Fibroblast of lung (primary cell): ENCODE data around the gene CELSR2. TPM values are rescaled to one million over a fixed set of nuclear protein-coding genes. Genes with fewer than 3 reads are reported as not detected.
A peak's percentile ranks its signal among the peaks of the same experiment; 100 is the strongest.

ENCODE experiments used
- DNase-seq, 2 donors: peaks; one replicate each; pipeline versions ENCODE4 v3.0.0 to v3.0.0-alpha.2; 2010; ENCODE audit warnings: low read depth in 2 of 2
- H2AFZ ChIP-seq: 2 replicates; pipeline ENCODE4 v1.5.1; 2012; ENCODE audit warnings: low read length, control low read depth, inconsistent platforms
- H3K27ac ChIP-seq: 2 replicates; pipeline ENCODE4 v1.5.1; 2011; ENCODE audit warnings: low read length, control low read depth; ENCODE audit not compliant: insufficient read depth
- H3K27me3 ChIP-seq: 2 replicates; pipeline ENCODE4 v1.5.1; 2011; ENCODE audit warnings: mild to moderate bottlenecking, low read length; ENCODE audit not compliant: control insufficient read depth, insufficient read depth
- H3K36me3 ChIP-seq: 2 replicates; pipeline ENCODE4 v1.5.1; 2011; ENCODE audit warnings: low read length; ENCODE audit not compliant: control insufficient read depth, insufficient read depth
- H3K4me1 ChIP-seq: 2 replicates; pipeline ENCODE4 v1.5.1; 2011; ENCODE audit warnings: low read length; ENCODE audit not compliant: control insufficient read depth, insufficient read depth; ENCODE audit errors: extremely low read depth
- H3K4me2 ChIP-seq: 2 replicates; pipeline ENCODE4 v1.5.1; 2011; ENCODE audit warnings: low read length, control low read depth; ENCODE audit not compliant: insufficient read depth; ENCODE audit errors: extremely low read depth
- H3K4me3 ChIP-seq, 4 experiments: fragments of 200-600 bp in 1 of 4; sonication (generic) in 1 of 4; replicated peaks in 1 of 4; 2 replicates each; pipeline ENCODE4 v1.5.1; 2011 to 2016; ENCODE audit warnings: low read length in 4 of 4, low read depth in 3 of 4, mild to moderate bottlenecking in 3 of 4, control low read depth in 2 of 4, inconsistent platforms in 1 of 4, mixed read lengths in 1 of 4; ENCODE audit not compliant: insufficient read depth in 1 of 4; ENCODE audit errors: control extremely low read depth in 1 of 4
- H3K79me2 ChIP-seq: 2 replicates; pipeline ENCODE4 v1.5.1; 2012; ENCODE audit warnings: mild to moderate bottlenecking, low read length, inconsistent platforms; ENCODE audit not compliant: control insufficient read depth, insufficient read depth
- H3K9ac ChIP-seq: 2 replicates; pipeline ENCODE4 v1.5.1; 2011; ENCODE audit warnings: mild to moderate bottlenecking, low read length, control low read depth; ENCODE audit not compliant: insufficient read depth
- H3K9me3 ChIP-seq: 2 replicates; pipeline ENCODE4 v1.5.1; 2012; ENCODE audit warnings: low read depth, low read length; ENCODE audit not compliant: control insufficient read depth, insufficient read depth
- H4K20me1 ChIP-seq: 2 replicates; pipeline ENCODE4 v1.5.1; 2011; ENCODE audit warnings: low read length; ENCODE audit not compliant: control insufficient read depth, insufficient read depth; ENCODE audit errors: extremely low read depth
- CTCF ChIP-seq, 2 donors: IDR thresholded peaks in 1 of 2; conservative IDR thresholded peaks in 1 of 2; 1 replicate in 1 of 2; 2 replicates in 1 of 2; pipeline ENCODE4 v1.5.1; 2011 to 2012; ENCODE audit warnings: low read length in 2 of 2, control low read depth in 1 of 2, inconsistent platforms in 1 of 2, low read depth in 1 of 2, mild to moderate bottlenecking in 1 of 2
- EZH2 ChIP-seq: IDR thresholded peaks from 2 replicates; pipeline ENCODE4 v1.5.1; 2012; ENCODE audit warnings: low read length, control low read depth, mild to moderate bottlenecking; ENCODE audit errors: missing control alignments
- polyA plus RNA-seq, 2 donors: library from polyadenylated mRNA; depleted of rRNA in 1 of 2; stranded (reverse) in 1 of 2; unstranded in 1 of 2; fragments of >200 nt; gene quantifications; 2 replicates each; pipeline ENCODE4 v1.2.1, GENCODE V29; 2011 to 2012; ENCODE audit warnings: missing spikeins in 1 of 2
- total RNA-seq: library from RNA; depleted of rRNA; stranded (reverse); fragments of >200 nt; gene quantifications from 2 replicates; pipeline ENCODE4 v1.2.1, GENCODE V29; 2014

The CELSR2 gene
- total and polyA plus RNA-seq, 2 donors (not counting 1 experiment from before 2014, with no cell fraction given) = 0.67 to 3.5 TPM

DNA sequence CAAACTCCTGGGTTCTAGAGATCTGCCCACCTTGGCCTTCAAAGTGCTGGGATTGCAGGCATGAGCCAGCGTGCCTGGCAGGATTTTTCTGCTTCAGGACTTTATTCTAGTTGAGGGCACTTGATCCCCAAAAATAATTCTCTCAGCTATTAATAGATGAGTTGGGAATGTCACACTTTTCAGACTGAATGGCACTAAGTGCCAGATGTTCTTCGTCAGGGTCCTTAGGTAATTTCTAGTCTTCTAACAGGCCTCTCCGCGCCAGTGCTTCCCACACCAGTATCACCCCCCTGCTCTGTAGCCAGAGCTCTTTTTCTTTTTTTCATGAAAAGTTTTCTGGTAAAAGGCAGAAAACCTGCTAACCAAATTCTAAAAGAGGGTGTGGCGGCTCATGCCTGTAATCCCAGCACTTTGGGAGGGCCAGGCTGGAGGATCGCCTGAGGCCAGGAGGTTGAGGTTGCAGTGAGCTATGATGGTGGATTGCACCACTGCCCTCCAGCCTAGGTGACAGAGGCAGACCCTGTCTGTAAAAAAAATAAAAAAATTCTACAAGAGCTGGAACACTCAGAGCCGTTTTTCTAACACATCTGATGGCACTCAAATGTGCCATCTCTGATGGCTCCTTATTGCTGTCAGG lies 41.8 kb upstream of the CELSR2 start:
- Histone ChIP-seq H3K4me3 (no peak overlapping the region), H3K4me1 (no peaks in the 10 kb centered on the region), H3K79me2 (no peaks in the 10 kb centered on the region), H4K20me1 (no peaks in the 10 kb centered on the region), H3K4me2 (no peak overlapping the region), H3K9me3 (no peaks in the 10 kb centered on the region), H3K27ac (no peak overlapping the region), H2AFZ (no peak overlapping the region), H3K27me3 (no peaks in the 10 kb centered on the region), H3K36me3 (no peaks in the 10 kb centered on the region), H3K9ac (no peak overlapping the region)
- no peak for TF ChIP-seq CTCF (conservative IDR thresholded peaks at IDR 0.05 in 1 of 2, IDR thresholded peaks at IDR 0.05 in 1 of 2; ENCODE audit: low read depth in 1 of 2, low read length in 2 of 2)
- no peak for TF ChIP-seq EZH2
- DNase-seq = no peak

DNA sequence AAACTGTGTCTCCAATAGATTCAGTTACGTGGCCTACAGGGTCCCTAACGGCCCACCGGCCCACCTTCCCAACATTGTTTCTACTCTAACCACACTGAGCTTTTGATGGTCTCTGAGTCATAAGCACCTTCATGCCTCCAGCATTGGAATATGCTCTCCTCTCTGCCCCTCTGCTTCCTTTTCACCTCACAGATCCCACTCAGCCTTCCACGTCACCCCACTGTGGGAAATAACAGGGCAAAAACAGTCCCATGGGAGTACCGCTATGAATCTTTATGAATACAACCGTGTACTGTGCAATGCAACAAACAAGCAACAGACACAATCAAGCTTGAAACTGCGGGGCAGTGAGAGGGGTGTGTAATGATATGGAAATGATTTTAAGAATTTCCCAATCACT lies 40.9 kb upstream of the CELSR2 start:
- no peaks in the 10 kb centered on the region for H3K79me2 ChIP-seq

GRCh38 chr1:109208836-109209463 lies 40.4 kb upstream of the CELSR2 start:
- Histone ChIP-seq H3K4me1 (no peaks in the 10 kb centered on the region), H3K36me3 (no peaks in the 10 kb centered on the region), H4K20me1 (no peaks in the 10 kb centered on the region), H3K9me3 (no peaks in the 10 kb centered on the region), H3K27ac (no peak overlapping the region), H3K9ac (no peak overlapping the region), H3K4me2 (peak overlapping the region; percentile 86), H3K4me3 (peak overlapping the region; percentile 1 to 19 (median 10)), H2AFZ (peak overlapping the region; percentile 81), H3K79me2 (peaks cover 1% of the 10 kb centered on the region), H3K27me3 (no peaks in the 10 kb centered on the region)
- DNase-seq = peak; percentile 46 to 62
- no peak for TF ChIP-seq CTCF (conservative IDR thresholded peaks at IDR 0.05 in 1 of 2, IDR thresholded peaks at IDR 0.05 in 1 of 2; ENCODE audit: low read depth in 1 of 2, low read length in 2 of 2)
- TF ChIP-seq EZH2 = no peak

More for the DNA sequence above, 40.9 kb upstream of the CELSR2 start:
- Histone ChIP-seq H3K27me3 (no peaks in the 10 kb centered on the region), H3K4me2 (peak overlapping the region; percentile 86), H3K4me3 (no peak overlapping the region), H4K20me1 (no peaks in the 10 kb centered on the region), H2AFZ (no peak overlapping the region), H3K27ac (no peak overlapping the region), H3K36me3 (no peaks in the 10 kb centered on the region), H3K4me1 (no peaks in the 10 kb centered on the region), H3K9ac (no peak overlapping the region), H3K9me3 (no peaks in the 10 kb centered on the region)
- TF ChIP-seq EZH2 = no peak
- peak in 1 of 2 donors; percentile 33 for DNase-seq
